Psoas muscle (tissue), 8 donors: Measurements from ENCODE around the gene MED1. TPM values are rescaled to one million over a fixed set of nuclear protein-coding genes. Genes with fewer than 3 reads are reported as not detected.
"Not testable (repeated sequence)": the region's sequence is repeated elsewhere in the genome, so short reads cannot be mapped to it uniquely, and the experiment has no call there.

Experiments used
- ATAC-seq, 4 donors: fragments of 200-7000 bp; cut with Tn5 transposase; one replicate each; pipeline ENCODE4 v1.9.1; 2020; ENCODE audit warnings: moderate library complexity in 3 of 4, mild to moderate bottlenecking in 2 of 4
- DNase-seq, 2 donors: peaks; one replicate each; pipeline ENCODE4 v3.0.0-alpha.2; 2020
- H3K27ac ChIP-seq: fragments of 200-600 bp; one replicate; pipeline ENCODE4 v1.8.0; 2022
- H3K27me3 ChIP-seq, 3 donors: fragments of 200-600 bp in 1 of 3; one replicate each; pipeline versions ENCODE4 v1.6.1 to v1.8.0; 2013 to 2022; ENCODE audit warnings: low read length in 2 of 3, mild to moderate bottlenecking in 2 of 3, moderate library complexity in 1 of 3; ENCODE audit not compliant: insufficient read depth in 3 of 3
- H3K36me3 ChIP-seq, 2 donors: fragments of 200-600 bp in 1 of 2; one replicate each; pipeline versions ENCODE4 v1.6.1 to v1.8.0; 2013 to 2022; ENCODE audit warnings: low read depth in 1 of 2, mild to moderate bottlenecking in 1 of 2, moderate library complexity in 1 of 2; ENCODE audit not compliant: insufficient read depth in 1 of 2
- H3K4me1 ChIP-seq: fragments of 200-600 bp; one replicate; pipeline ENCODE4 v1.8.0; 2022
- H3K4me3 ChIP-seq: fragments of 200-600 bp; one replicate; pipeline ENCODE4 v1.8.0; 2022; ENCODE audit warnings: mild to moderate bottlenecking
- H3K9me3 ChIP-seq: fragments of 200-600 bp; one replicate; pipeline ENCODE4 v1.8.0; 2022
- CTCF ChIP-seq: fragments of 200-600 bp; IDR thresholded peaks from one replicate; pipeline ENCODE4 v1.8.0; 2022; ENCODE audit warnings: antibody characterized with exemption
- WGBS, 3 donors: extraction: QIAGEN DNeasy Blood & Tissue Kit; methylation state at CpG; one replicate each; pipeline versions ENCODE4 v1.1.6 to v1.1.7; 2013; 5-methylcytosine and 5-hydroxymethylcytosine counted together
- intact Hi-C, 2 donors: fragments of 100-400 bp; cut with DNase I; formaldehyde crosslinking; loops; one replicate each; pipeline versions ENCODE4 v1.11.0 to v1.14.2; 2022
- polyA plus RNA-seq, 3 donors: library from polyadenylated mRNA; stranded (reverse); fragments of 200-250 nt; gene quantifications; one replicate each; pipeline ENCODE4 v1.2.3, GENCODE V29; 2013
- total RNA-seq, 4 donors: library from RNA; stranded (reverse); fragmentation: NEBNext Ultra II Directional in 2 of 4; extraction: Animal tissue kit (Norgen Biotek cat#: 25700) in 2 of 4; gene quantifications; one replicate each; pipeline versions ENCODE4 v1.2.1 to v1.2.4, GENCODE V29; 2021 to 2023
- donor health status: healthy with polysubstance abuse.
- donor health status: DM: no; HTN: no; CAD: no; lungs with moderate emphysema.
- donor health status: Bipolar disorder and iron deficiency.
- donor health status: healthy.
- donor health status: DM: yes; HTN: yes; CAD: no.
- donor health status: DM: no; HTN: no; CAD: no.
- donor health status: DM: no; HTN: no; CAD: no.
- donor health status: DM: yes; HTN: yes; CAD: no.

MED1 gene
- total and polyA plus RNA-seq, 7 donors: 6.2 to 28.5 (median 19.2) TPM

- H3K9me3 ChIP-seq: no peaks in the 10 kb centered on the region
- ATAC-seq (no peak), DNase-seq (no peak)
- peaks cover 11 to 75% of the 10 kb centered on the region in 2 donors for H3K36me3 ChIP-seq
- H3K27me3 ChIP-seq: no peaks in the 10 kb centered on the region
- intact Hi-C loops: no loop called here
- H3K4me3 ChIP-seq: no peak overlapping the region
- 91 to 94% (median 92%) methylated on average over 7 of the region's 7 CpGs for WGBS, 3 donors
- TF ChIP-seq CTCF: no peak
- no peak overlapping the region for H3K27ac ChIP-seq
- no peaks in the 10 kb centered on the region for H3K4me1 ChIP-seq
Measured at GRCh38 chr17:39473310-39473709, 22.2 kb upstream of the MED1 start.

- peaks cover 21% of the 10 kb centered on the region for H3K4me1 ChIP-seq
- H3K27me3 ChIP-seq, H3K4me3 ChIP-seq, ATAC-seq, DNase-seq, H3K9me3 ChIP-seq, H3K27ac ChIP-seq, intact Hi-C loops: not testable (repeated sequence)
- peaks cover 9 to 63% of the 10 kb centered on the region in 2 donors for H3K36me3 ChIP-seq
- WGBS, 3 donors: 96 to 99% (median 98%) methylated on average over 11 of the region's 11 CpGs
Measured at GRCh38 chr17:39468610-39469009, 17.5 kb upstream of the MED1 start.

- not testable (repeated sequence) for DNase-seq
- H3K4me3 ChIP-seq: peak overlapping the region; percentile 98
- intact Hi-C loops: loop anchor here in 1 of 2 donors (5.0 kb wide), 1 partner anchor 62 kb away; the partner anchor contains the start of gene FBXL20
Measured at GRCh38 chr17:39464639-39465181, 13.6 kb upstream of the MED1 start.

GRCh38 chr17:39462631-39463375 lies 11.7 kb upstream of the MED1 start:
- Histone ChIP-seq H3K27ac (peak overlapping the region; percentile 98), H3K4me3 (peak overlapping the region; percentile 98), H3K4me1 (peaks cover 21% of the 10 kb centered on the region), H3K9me3 (no peaks in the 10 kb centered on the region), H3K27me3 (no peaks in the 10 kb centered on the region), H3K36me3 (peaks cover 0 to 17% of the 10 kb centered on the region in 2 donors)
- ATAC-seq: no peak
- no peak for DNase-seq
- intact Hi-C loops: loop anchor here in 1 of 2 donors (5.0 kb wide), 1 partner anchor 61 kb away; the partner anchor contains the start of gene FBXL20
- 1 to 2% (median 1%) methylated on average over 28 of the region's 28 CpGs for WGBS, 3 donors
- no peak for TF ChIP-seq CTCF

More at GRCh38 chr17:39464639-39465181, 13.6 kb upstream of the MED1 start:
- H3K27ac ChIP-seq, H3K27me3 ChIP-seq, H3K9me3 ChIP-seq, ATAC-seq: not testable (repeated sequence)
- H3K4me1 ChIP-seq: peaks cover 21% of the 10 kb centered on the region
- H3K36me3 ChIP-seq: peaks cover 0 to 29% of the 10 kb centered on the region in 2 donors
- 81 to 84% (median 83%) methylated on average over 11 of the region's 11 CpGs for WGBS, 3 donors

GRCh38 chr17:39461926-39462569 lies 11.0 kb upstream of the MED1 start:
- TF ChIP-seq CTCF: no peak
- peak; percentile 16 to 57 for DNase-seq
- H3K36me3 ChIP-seq: peaks cover 0 to 10% of the 10 kb centered on the region in 2 donors
- ATAC-seq: peak; percentile 14 to 40 (median 30)
- peak overlapping the region; percentile 98 for H3K27ac ChIP-seq
- peaks cover 18% of the 10 kb centered on the region for H3K4me1 ChIP-seq
- H3K9me3 ChIP-seq: no peaks in the 10 kb centered on the region
- intact Hi-C loops: loop anchor here in 1 of 2 donors (1.0 to 5.0 kb wide), 2 partner anchors 11 to 60 kb away; partner anchors contain the start of genes FBXL20 and MED1
- peak overlapping the region; percentile 98 for H3K4me3 ChIP-seq
- 0 to 1% (median 0%) methylated on average over 33 to 34 of the region's 34 CpGs for WGBS, 3 donors
- H3K27me3 ChIP-seq: no peaks in the 10 kb centered on the region
